HEK293 (cell line): ENCODE results near the gene SPACDR.
A peak's percentile ranks its signal among the peaks of the same experiment; 100 is the strongest.
"Not testable (repeated sequence)": the region's sequence is repeated elsewhere in the genome, so short reads cannot be mapped to it uniquely, and the experiment has no call there.

Experiments
- CTCF ChIA-PET: fragments of 350-600 bp; formaldehyde crosslinking; extraction: SDS; loops from one replicate; lab custom pipeline; 2021; ENCODE audit warnings: antibody characterized with exemption; lab: Yijun Ruan, JAX
- POLR2A ChIA-PET: fragments of 300-600 bp; formaldehyde crosslinking; extraction: SDS; loops from one replicate; lab custom pipeline; 2020; ENCODE audit warnings: antibody characterized with exemption, inconsistent platforms; lab: Yijun Ruan, JAX
- H3K27ac ChIP-seq: fragments of 200-500 bp; sonication (Bioruptor generic); 2 replicates; pipeline ENCODE4 v1.5.1; 2014; ENCODE audit warnings: low read depth, low read length, control low read depth, inconsistent platforms; ENCODE audit errors: extremely low read depth
- H3K36me3 ChIP-seq, 2 experiments: fragments of 200-500 bp in 1 of 2; sonication (Bioruptor generic) in 1 of 2; 1 replicate in 1 of 2; 2 replicates in 1 of 2; pipeline ENCODE4 v1.5.1; 2014 to 2017; ENCODE audit warnings: inconsistent platforms in 2 of 2, low read length in 2 of 2; ENCODE audit not compliant: control insufficient read depth in 2 of 2, insufficient read depth in 1 of 2
- H3K4me1 ChIP-seq: fragments of 200-500 bp; sonication (Bioruptor generic); 2 replicates; pipeline ENCODE4 v1.5.1; 2014; ENCODE audit warnings: mild to moderate bottlenecking, low read length, inconsistent platforms; ENCODE audit not compliant: control insufficient read depth, insufficient read depth
- H3K4me3 ChIP-seq: 2 replicates; pipeline ENCODE4 v1.5.1; 2011; ENCODE audit warnings: low read depth, mild to moderate bottlenecking, control low read depth, low read length, moderate library complexity
- H3K9me3 ChIP-seq: fragments of 200-500 bp; sonication (Bioruptor generic); 2 replicates; pipeline ENCODE4 v1.5.1; 2014; ENCODE audit warnings: low read depth, low read length, inconsistent platforms; ENCODE audit not compliant: control insufficient read depth, insufficient read depth
- GLI4 ChIP-seq: fragments of 450-650 bp; formaldehyde crosslinking; IDR thresholded peaks from 2 replicates; pipeline ENCODE4 v1.5.1; 2016; ENCODE audit warnings: missing biosample characterization, missing genetic modification characterization
- GLIS2 ChIP-seq: fragments of 450-650 bp; formaldehyde crosslinking; IDR thresholded peaks from 2 replicates; pipeline ENCODE4 v1.5.1; 2016; ENCODE audit warnings: missing biosample characterization, missing genetic modification characterization
- TCF7L2 ChIP-seq: IDR thresholded peaks from 2 replicates; pipeline ENCODE4 v1.6.1; 2011; ENCODE audit warnings: low read depth, mild to moderate bottlenecking, inconsistent platforms, low read length, moderate library complexity, borderline replicate concordance
- YY2 ChIP-seq: fragments of 450-650 bp; formaldehyde crosslinking; IDR thresholded peaks from 2 replicates; pipeline ENCODE4 v1.5.1; 2016; ENCODE audit warnings: missing biosample characterization, missing genetic modification characterization
- ZBTB6 ChIP-seq: fragments of 450-650 bp; formaldehyde crosslinking; IDR thresholded peaks from 2 replicates; pipeline ENCODE4 v1.5.1; 2017; ENCODE audit warnings: missing biosample characterization, missing genetic modification characterization
- ZNF132 ChIP-seq: fragments of 450-650 bp; formaldehyde crosslinking; IDR thresholded peaks from 2 replicates; pipeline ENCODE4 v1.5.1; 2017; ENCODE audit warnings: missing biosample characterization, missing genetic modification characterization, borderline replicate concordance
- ZNF18 ChIP-seq: fragments of 450-650 bp; formaldehyde crosslinking; IDR thresholded peaks from 2 replicates; pipeline ENCODE4 v1.5.1; 2016; ENCODE audit warnings: missing biosample characterization, missing genetic modification characterization
- ZNF211 ChIP-seq: fragments of 450-650 bp; formaldehyde crosslinking; IDR thresholded peaks from 2 replicates; pipeline ENCODE4 v1.5.1; 2016; ENCODE audit warnings: low read depth, missing biosample characterization, missing genetic modification characterization
- ZNF248 ChIP-seq: fragments of 450-650 bp; formaldehyde crosslinking; IDR thresholded peaks from 2 replicates; pipeline ENCODE4 v1.5.1; 2017; ENCODE audit warnings: missing biosample characterization, missing genetic modification characterization
- ZNF366 ChIP-seq: fragments of 450-650 bp; formaldehyde crosslinking; conservative IDR thresholded peaks from 2 replicates; pipeline ENCODE4 v1.5.1; 2016; ENCODE audit warnings: missing biosample characterization, missing genetic modification characterization
- ZNF433 ChIP-seq: fragments of 450-650 bp; formaldehyde crosslinking; IDR thresholded peaks from 2 replicates; pipeline ENCODE4 v1.5.1; 2016; ENCODE audit warnings: missing biosample characterization, missing genetic modification characterization, low read depth
- ZNF677 ChIP-seq: fragments of 450-650 bp; IDR thresholded peaks from 2 replicates; pipeline ENCODE4 v1.5.0; 2018; ENCODE audit warnings: missing biosample characterization, mild to moderate bottlenecking, missing genetic modification characterization, moderate library complexity
- ZNF747 ChIP-seq: fragments of 450-650 bp; formaldehyde crosslinking; IDR thresholded peaks from 2 replicates; pipeline ENCODE4 v1.5.1; 2016; ENCODE audit warnings: missing biosample characterization, missing genetic modification characterization
- TF ChIP-seq, protein P1 (sequence below): fragments of 450-650 bp; formaldehyde crosslinking; IDR thresholded peaks from 2 replicates; pipeline ENCODE4 v1.5.1; 2016; ENCODE audit warnings: missing biosample characterization, missing genetic modification characterization, low read depth

Gene SPACDR

DNA sequence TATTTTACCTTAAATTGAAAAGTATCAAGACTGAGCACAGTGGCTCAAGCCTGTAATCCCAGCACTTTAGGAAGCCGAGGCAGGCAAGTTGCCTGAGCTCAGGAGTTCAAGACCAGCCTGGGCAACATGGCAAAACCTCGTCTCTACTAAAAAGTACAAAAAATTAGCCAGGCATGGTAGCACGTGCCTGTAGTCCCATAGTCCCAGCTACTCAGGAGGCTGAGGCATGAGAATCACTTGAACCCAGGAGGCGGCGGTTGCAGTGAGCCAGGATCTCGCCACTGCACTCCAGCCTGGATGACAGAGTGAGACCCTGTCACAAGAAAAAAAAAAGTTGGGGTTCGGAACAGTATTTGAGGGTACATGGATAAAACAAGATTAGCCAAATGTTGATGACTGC lies 24.8 kb downstream of the SPACDR start:
- H3K36me3 ChIP-seq, CTCF ChIA-PET, H3K4me1 ChIP-seq, H3K27ac ChIP-seq, H3K4me3 ChIP-seq, POLR2A ChIA-PET, H3K9me3 ChIP-seq: not testable (repeated sequence)
- 0 out of 2 replicates have a peak, but pooled peaks have one; percentile 3 for TF ChIP-seq ZNF433 (tag by site-specific recombination)

DNA sequence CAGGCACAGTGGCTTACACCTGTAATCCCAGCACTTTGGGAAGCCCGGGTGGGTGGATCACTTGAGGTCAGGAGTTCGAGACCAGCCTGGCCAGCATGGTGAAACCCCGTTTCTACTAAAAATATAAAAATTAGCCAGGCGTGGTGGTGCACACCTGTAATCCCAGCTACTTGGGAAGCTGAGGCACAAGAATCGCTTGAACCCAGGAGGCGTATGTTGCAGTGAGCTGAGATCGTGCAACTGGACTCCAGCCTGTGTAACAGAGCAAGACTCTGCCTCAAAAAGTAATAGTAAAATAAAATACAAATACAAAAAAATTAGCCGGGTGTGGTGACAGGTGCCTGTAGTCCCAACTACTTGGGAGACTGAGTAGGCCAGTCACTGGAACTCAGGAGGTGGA lies 25.3 kb downstream of the SPACDR start:
- ChIA-PET POLR2A (interaction anchor here (0.6 kb wide), 1 partner anchor 12 kb away, joined by 4 read pairs; no protein-coding TSS in a partner anchor), CTCF (interaction anchor here (0.7 kb wide), 1 partner anchor 18 kb away, joined by 3 read pairs; no protein-coding TSS in a partner anchor)
- not testable (repeated sequence) for H3K4me3 ChIP-seq, H3K27ac ChIP-seq, H3K9me3 ChIP-seq, H3K4me1 ChIP-seq
- peaks cover 4 to 15% of the 10 kb centered on the region in 2 experiments; a peak in 2 of 3 replicates for H3K36me3 ChIP-seq

- Histone ChIP-seq H3K4me3 (no peak overlapping the region), H3K4me1 (no peaks in the 10 kb centered on the region; the same call in 1 of the 2 replicates), H3K27ac (no peak overlapping the region)
- ChIA-PET POLR2A (interaction anchor here (0.6 to 2.5 kb wide), 3 partner anchors 9 to 148 kb away, joined by 3 to 36 read pairs (median 4); partner anchors contain the start of genes FBXO24, LRCH4, MEPCE and ZCWPW1), CTCF (interaction anchor here (0.6 to 2.0 kb wide), 3 partner anchors 12 to 44 kb away, joined by 3 to 10 read pairs (median 3); no protein-coding TSS in a partner anchor)
- TF ChIP-seq, protein P1, sequence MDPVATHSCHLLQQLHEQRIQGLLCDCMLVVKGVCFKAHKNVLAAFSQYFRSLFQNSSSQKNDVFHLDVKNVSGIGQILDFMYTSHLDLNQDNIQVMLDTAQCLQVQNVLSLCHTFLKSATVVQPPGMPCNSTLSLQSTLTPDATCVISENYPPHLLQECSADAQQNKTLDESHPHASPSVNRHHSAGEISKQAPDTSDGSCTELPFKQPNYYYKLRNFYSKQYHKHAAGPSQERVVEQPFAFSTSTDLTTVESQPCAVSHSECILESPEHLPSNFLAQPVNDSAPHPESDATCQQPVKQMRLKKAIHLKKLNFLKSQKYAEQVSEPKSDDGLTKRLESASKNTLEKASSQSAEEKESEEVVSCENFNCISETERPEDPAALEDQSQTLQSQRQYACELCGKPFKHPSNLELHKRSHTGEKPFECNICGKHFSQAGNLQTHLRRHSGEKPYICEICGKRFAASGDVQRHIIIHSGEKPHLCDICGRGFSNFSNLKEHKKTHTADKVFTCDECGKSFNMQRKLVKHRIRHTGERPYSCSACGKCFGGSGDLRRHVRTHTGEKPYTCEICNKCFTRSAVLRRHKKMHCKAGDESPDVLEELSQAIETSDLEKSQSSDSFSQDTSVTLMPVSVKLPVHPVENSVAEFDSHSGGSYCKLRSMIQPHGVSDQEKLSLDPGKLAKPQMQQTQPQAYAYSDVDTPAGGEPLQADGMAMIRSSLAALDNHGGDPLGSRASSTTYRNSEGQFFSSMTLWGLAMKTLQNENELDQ (tag by site-specific recombination) = no peak
- TF ChIP-seq ZNF132 = no peak
- TF ChIP-seq GLIS2 (tag by site-specific recombination) = no peak
- no peak for TF ChIP-seq ZBTB6
- no peak for TF ChIP-seq ZNF211 (tag by site-specific recombination)
- no peak for TF ChIP-seq TCF7L2
- no peak for TF ChIP-seq YY2 (tag by site-specific recombination)
- no peak for TF ChIP-seq ZNF366 (tag by site-specific recombination)
- no peak for TF ChIP-seq ZNF248 (tag by site-specific recombination)
- no peak for TF ChIP-seq ZNF18 (tag by site-specific recombination)
- no peak for TF ChIP-seq ZNF747 (tag by site-specific recombination)
- no peak for TF ChIP-seq ZNF677 (tag by site-specific recombination)
- no peak for TF ChIP-seq GLI4 (tag by site-specific recombination)
- TF ChIP-seq, all 188 proteins: peak for 0
- Histone ChIP-seq H3K36me3 (peaks cover 4 to 20% of the 10 kb centered on the region in 2 experiments; a peak in 2 of 3 replicates), H3K9me3 (no peaks in the 10 kb centered on the region)
Measured at GRCh38 chr7:100438172-100438571, 25.9 kb downstream of the SPACDR start.
